Endodermal cell (in vitro differentiated cells): ENCODE results near the gene NAV2. TPM values are rescaled to one million over a fixed set of nuclear protein-coding genes. Genes with fewer than 3 reads are reported as not detected.

Experiments
- DNase-seq: peaks from one replicate; pipeline ENCODE4 v3.0.0-alpha.2; 2017
- H3K27ac ChIP-seq: 2 replicates; pipeline ENCODE4 v1.5.1; 2013; ENCODE audit warnings: mild to moderate bottlenecking, low read depth, low read length, moderate library complexity
- H3K27me3 ChIP-seq: 2 replicates; pipeline ENCODE4 v1.6.1; 2013; ENCODE audit warnings: mild to moderate bottlenecking, low read length, moderate library complexity; ENCODE audit not compliant: insufficient read depth, control insufficient read depth, poor library complexity, severe bottlenecking
- H3K36me3 ChIP-seq: 2 replicates; pipeline ENCODE4 v1.7.0; 2013; ENCODE audit warnings: mild to moderate bottlenecking, low read length, moderate library complexity; ENCODE audit not compliant: control insufficient read depth, insufficient read depth
- H3K4me1 ChIP-seq: one replicate; pipeline ENCODE4 v1.7.0; 2013; ENCODE audit warnings: low read length; ENCODE audit not compliant: control insufficient read depth, insufficient read depth
- H3K4me3 ChIP-seq: 2 replicates; pipeline ENCODE4 v1.5.1; 2013; ENCODE audit warnings: mild to moderate bottlenecking, low read length, moderate library complexity
- H3K9ac ChIP-seq: 2 replicates; pipeline ENCODE4 v1.6.1; 2013; ENCODE audit warnings: mild to moderate bottlenecking, low read length, moderate library complexity; ENCODE audit not compliant: poor library complexity, severe bottlenecking; ENCODE audit errors: extremely low read depth
- H3K9me3 ChIP-seq: 2 replicates; pipeline ENCODE4 v1.6.1; 2013; ENCODE audit warnings: mild to moderate bottlenecking, low read length, moderate library complexity; ENCODE audit not compliant: control insufficient read depth
- H3K27ac Mint-ChIP-seq: 2 replicates; pipeline ENCODE4 v1.8.0; 2020; ENCODE audit warnings: mixed read lengths
- H3K27me3 Mint-ChIP-seq: 2 replicates; pipeline ENCODE4 v1.8.0; 2021; ENCODE audit warnings: mild to moderate bottlenecking, mixed read lengths; ENCODE audit not compliant: insufficient read depth
- H3K36me3 Mint-ChIP-seq: 2 replicates; pipeline ENCODE4 v1.8.0; 2020; ENCODE audit warnings: low read depth, mixed read lengths
- H3K4me1 Mint-ChIP-seq: 2 replicates; pipeline ENCODE4 v1.8.0; 2020; ENCODE audit warnings: mixed read lengths
- H3K4me3 Mint-ChIP-seq: 2 replicates; pipeline ENCODE4 v1.8.0; 2020; ENCODE audit warnings: mild to moderate bottlenecking, moderate library complexity, mixed read lengths
- H3K9me3 Mint-ChIP-seq: 2 replicates; pipeline ENCODE4 v1.8.0; 2020; ENCODE audit warnings: mild to moderate bottlenecking, mixed read lengths
- CTCF ChIP-seq: fragments of 200-600 bp; sonication (generic); conservative IDR thresholded peaks from 2 replicates; pipeline ENCODE4 v1.5.0; 2021; ENCODE audit warnings: antibody characterized with exemption, mild to moderate bottlenecking
- WGBS, 2 experiments: methylation state at CpG; one replicate each; pipeline versions ENCODE4 v1.1.5 to v1.1.7; 2013; ENCODE audit warnings: missing lambda C conversion rate in 2 of 2, mixed read lengths in 1 of 2; ENCODE audit not compliant: insufficient coverage in 1 of 2, insufficient read length in 1 of 2; 5-methylcytosine and 5-hydroxymethylcytosine counted together
- total RNA-seq, 2 donors: library from RNA; stranded (reverse); fragmentation: NEBNext Ultra II Directional in 1 of 2; extraction: Animal tissue kit (Norgen Biotek cat#: 25700) in 1 of 2; gene quantifications; 2 replicates in 1 of 2; 3 replicates in 1 of 2; pipeline ENCODE4 v1.2.1, GENCODE V29; 2021

NAV2 gene
- total RNA-seq, 2 donors from 2014 or later, result 37.1 to 42.4 TPM

GRCh38 chr11:20103281-20103680 is 390.6 kb downstream of the NAV2 start:
- no peak for TF ChIP-seq CTCF
- H3K9me3 Mint-ChIP-seq, result no peaks in the 10 kb centered on the region
- 95 to 100% methylated on average over 3 to 7 of the region's 7 CpGs for WGBS, 2 experiments
- H3K4me1 Mint-ChIP-seq, result no peaks in the 10 kb centered on the region
- Histone ChIP-seq H3K27ac (no peak overlapping the region), H3K4me1 (no peaks in the 10 kb centered on the region), H3K9ac (no peak overlapping the region), H3K27me3 (no peaks in the 10 kb centered on the region), H3K9me3 (no peaks in the 10 kb centered on the region), H3K36me3 (peaks cover 25% of the 10 kb centered on the region), H3K4me3 (no peak overlapping the region)
- peaks cover 72% of the 10 kb centered on the region for H3K36me3 Mint-ChIP-seq
- H3K27ac Mint-ChIP-seq, result no peak overlapping the region
- H3K27me3 Mint-ChIP-seq, result no peaks in the 10 kb centered on the region
- H3K4me3 Mint-ChIP-seq, result no peak overlapping the region
- DNase-seq, result no peak

- H3K27me3 Mint-ChIP-seq, result no peaks in the 10 kb centered on the region
- Histone ChIP-seq H3K4me1 (no peaks in the 10 kb centered on the region), H3K27me3 (no peaks in the 10 kb centered on the region), H3K9me3 (no peaks in the 10 kb centered on the region), H3K4me3 (no peak overlapping the region), H3K9ac (no peak overlapping the region), H3K36me3 (peaks cover 26% of the 10 kb centered on the region), H3K27ac (no peak overlapping the region)
- no peak overlapping the region for H3K4me3 Mint-ChIP-seq
- H3K36me3 Mint-ChIP-seq, result peaks cover 66% of the 10 kb centered on the region
- no peak for DNase-seq
- no peaks in the 10 kb centered on the region for H3K9me3 Mint-ChIP-seq
- H3K4me1 Mint-ChIP-seq, result no peaks in the 10 kb centered on the region
- TF ChIP-seq CTCF, result no peak
- 83 to 93% methylated on average over 3 to 10 of the region's 10 CpGs for WGBS, 2 experiments
- no peak overlapping the region for H3K27ac Mint-ChIP-seq
Observed at GRCh38 chr11:20105427-20105826, 392.8 kb downstream of the NAV2 start.

- 92 to 96% methylated on average over 6 to 9 of the region's 9 CpGs for WGBS, 2 experiments
- no peak overlapping the region for H3K4me3 ChIP-seq
- TF ChIP-seq CTCF, result no peak
- no peaks in the 10 kb centered on the region for H3K27me3 ChIP-seq
- H3K36me3 ChIP-seq, result peaks cover 20% of the 10 kb centered on the region
- Mint-ChIP-seq H3K9me3 (no peaks in the 10 kb centered on the region), H3K27me3 (no peaks in the 10 kb centered on the region), H3K27ac (no peak overlapping the region), H3K4me1 (peaks cover 3% of the 10 kb centered on the region), H3K36me3 (peaks cover 64% of the 10 kb centered on the region), H3K4me3 (no peak overlapping the region)
- H3K9ac ChIP-seq, result no peak overlapping the region
- no peaks in the 10 kb centered on the region for H3K4me1 ChIP-seq
- no peak overlapping the region for H3K27ac ChIP-seq
- DNase-seq, result no peak
- H3K9me3 ChIP-seq, result no peaks in the 10 kb centered on the region
Observed at GRCh38 chr11:20109731-20110445, 397.3 kb downstream of the NAV2 start.
